Gastrocnemius medialis (tissue), 4 donors: ENCODE results near the gene OR52W1. TPM values are rescaled to one million over a fixed set of nuclear protein-coding genes. Genes with fewer than 3 reads are reported as not detected.

Experiments
- ATAC-seq, 2 donors: fragments of 150-250 bp; one replicate each; pipeline ENCODE4 v1.9.1; 2016
- DNase-seq, 2 donors: peaks; one replicate each; pipeline ENCODE4 v3.0.0-alpha.2; 2019
- H3K27ac ChIP-seq, 4 donors: fragments of 200-600 bp; sonication (generic); 1 replicate in 1 of 4; 2 replicates in 3 of 4; pipeline ENCODE4 v1.5.1; 2016 to 2018; ENCODE audit warnings: mild to moderate bottlenecking in 2 of 4, moderate library complexity in 1 of 4
- H3K27me3 ChIP-seq, 3 donors: fragments of 200-600 bp; sonication (generic) in 2 of 3; 1 replicate in 1 of 3; 2 replicates in 2 of 3; pipeline versions ENCODE4 v1.5.1 to v1.6.0; 2016 to 2019; ENCODE audit warnings: mild to moderate bottlenecking in 1 of 3, moderate library complexity in 1 of 3
- H3K36me3 ChIP-seq, 2 donors: fragments of 200-600 bp; sonication (generic) in 1 of 2; one replicate each; pipeline ENCODE4 v1.5.1; 2017 to 2018
- H3K4me1 ChIP-seq, 2 donors: fragments of 200-600 bp; sonication (generic) in 1 of 2; one replicate each; pipeline ENCODE4 v1.5.1; 2016 to 2017; ENCODE audit warnings: mild to moderate bottlenecking in 2 of 2
- H3K4me3 ChIP-seq, 4 donors: fragments of 200-600 bp; sonication (generic) in 3 of 4; 1 replicate in 1 of 4; 2 replicates in 3 of 4; pipeline ENCODE4 v1.5.1; 2016 to 2019; ENCODE audit warnings: mild to moderate bottlenecking in 2 of 4
- H3K9me3 ChIP-seq, 3 donors: fragments of 200-600 bp; sonication (generic) in 2 of 3; 1 replicate in 1 of 3; 2 replicates in 2 of 3; pipeline ENCODE4 v1.5.1; 2016 to 2019
- POLR2A ChIP-seq, 2 donors: fragments of 450-650 bp; IDR thresholded peaks; one replicate each; pipeline ENCODE4 v1.6.1; 2017; ENCODE audit warnings: antibody characterized with exemption in 2 of 2, mild to moderate bottlenecking in 2 of 2, moderate library complexity in 2 of 2
- in situ Hi-C, 4 donors: fragments of 200-750 bp; cut with MboI; loops; one replicate each; pipeline versions ENCODE4 v1.15.0 to v1.8.0; 2017; ENCODE audit warnings: low sequenced_read_pairs in 4 of 4
- intact Hi-C: fragments of 100-400 bp; cut with DNase I; formaldehyde crosslinking; loops from one replicate; pipeline ENCODE4 v1.15.1; 2023; ENCODE audit warnings: low total_unique reads
- total RNA-seq, 4 donors: library from RNA; depleted of rRNA; stranded (reverse); fragments of >200 nt; gene quantifications; one replicate each; pipeline versions ENCODE4 v1.1.0 to v1.2.3, GENCODE V29; 2016
- TF ChIP-seq, protein P1 (sequence below), 5 experiments: fragments of 450-650 bp in 3 of 5; fragments of 200-600 bp in 2 of 5; sonication (generic) in 2 of 5; IDR thresholded peaks in 4 of 5; conservative IDR thresholded peaks in 1 of 5; 1 replicate in 4 of 5; 2 replicates in 1 of 5; pipeline ENCODE4 v1.5.1; 2016 to 2019; ENCODE audit warnings: antibody characterized with exemption in 5 of 5, mild to moderate bottlenecking in 3 of 5, moderate library complexity in 3 of 5

Gene OR52W1
- total RNA-seq, 4 donors from 2014 or later: not detected

DNA sequence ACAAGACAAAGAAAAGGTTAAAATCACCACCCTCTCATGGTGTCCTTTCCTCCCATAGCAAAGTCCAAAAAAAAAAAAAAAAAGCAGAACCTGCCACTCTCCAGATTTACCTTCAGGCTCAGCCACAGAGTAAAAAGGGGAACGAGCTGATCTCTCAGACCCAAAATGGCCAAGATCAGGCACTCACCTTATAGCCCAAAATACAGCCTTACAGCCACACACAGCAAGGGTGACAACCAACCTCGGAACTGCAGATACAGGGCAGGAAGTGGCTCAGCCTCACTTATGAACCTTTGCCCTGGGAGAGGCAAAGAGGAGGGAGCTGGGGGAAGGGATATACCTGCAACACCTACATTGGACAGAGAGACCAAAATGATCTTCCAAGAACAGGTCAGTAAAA is 30.9 kb downstream of the OR52W1 start:
- Histone ChIP-seq H3K4me1 (peaks cover 18 to 25% of the 10 kb centered on the region in 2 donors), H3K27ac (no peak overlapping the region), H3K9me3 (no peaks in the 10 kb centered on the region), H3K4me3 (no peak overlapping the region), H3K36me3 (no peaks in the 10 kb centered on the region), H3K27me3 (no peaks in the 10 kb centered on the region)
- TF ChIP-seq POLR2A (IDR thresholded peaks at IDR 0.05): no peak
- TF ChIP-seq, protein P1, sequence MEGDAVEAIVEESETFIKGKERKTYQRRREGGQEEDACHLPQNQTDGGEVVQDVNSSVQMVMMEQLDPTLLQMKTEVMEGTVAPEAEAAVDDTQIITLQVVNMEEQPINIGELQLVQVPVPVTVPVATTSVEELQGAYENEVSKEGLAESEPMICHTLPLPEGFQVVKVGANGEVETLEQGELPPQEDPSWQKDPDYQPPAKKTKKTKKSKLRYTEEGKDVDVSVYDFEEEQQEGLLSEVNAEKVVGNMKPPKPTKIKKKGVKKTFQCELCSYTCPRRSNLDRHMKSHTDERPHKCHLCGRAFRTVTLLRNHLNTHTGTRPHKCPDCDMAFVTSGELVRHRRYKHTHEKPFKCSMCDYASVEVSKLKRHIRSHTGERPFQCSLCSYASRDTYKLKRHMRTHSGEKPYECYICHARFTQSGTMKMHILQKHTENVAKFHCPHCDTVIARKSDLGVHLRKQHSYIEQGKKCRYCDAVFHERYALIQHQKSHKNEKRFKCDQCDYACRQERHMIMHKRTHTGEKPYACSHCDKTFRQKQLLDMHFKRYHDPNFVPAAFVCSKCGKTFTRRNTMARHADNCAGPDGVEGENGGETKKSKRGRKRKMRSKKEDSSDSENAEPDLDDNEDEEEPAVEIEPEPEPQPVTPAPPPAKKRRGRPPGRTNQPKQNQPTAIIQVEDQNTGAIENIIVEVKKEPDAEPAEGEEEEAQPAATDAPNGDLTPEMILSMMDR (IDR thresholded peaks at IDR 0.05 in 4 of 5, conservative IDR thresholded peaks at IDR 0.05 in 1 of 5): no peak
- in situ Hi-C loops (loop anchor here (10.0 to 25.0 kb wide), 3 partner anchors 132 to 385 kb away; partner anchors contain the start of genes ARFIP2 (in 3 of the 4), DNHD1 (in 3 of the 4), TIMM10B (in 3 of the 4) and TAF10 (in 1 of the 4)), intact Hi-C loops (loop anchor here (10.0 kb wide), 1 partner anchor 375 kb away; the partner anchor contains the start of genes ILK and RRP8)
- ATAC-seq (no peak), DNase-seq (no peak)

DNA sequence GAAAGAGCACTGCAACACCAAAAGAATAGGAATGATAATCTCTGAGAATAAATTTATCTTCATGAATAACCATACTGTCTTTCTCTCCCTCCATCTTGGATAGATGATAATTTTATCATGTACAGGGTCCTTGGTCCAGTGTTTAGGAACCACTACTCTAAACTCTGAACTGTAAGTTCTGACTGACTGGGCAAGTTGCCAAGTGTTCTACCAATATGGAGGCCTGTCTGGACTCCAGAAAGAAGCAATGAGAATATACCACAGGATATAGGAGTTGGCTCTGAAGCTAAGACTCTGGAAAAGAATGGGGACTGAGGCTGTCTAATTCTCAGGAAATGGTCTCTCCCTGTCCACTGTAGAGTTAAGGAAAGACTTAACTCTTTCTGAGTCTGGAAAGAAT is 33.9 kb downstream of the OR52W1 start:
- Histone ChIP-seq H3K4me1 (peaks cover 14 to 24% of the 10 kb centered on the region in 2 donors), H3K9me3 (no peaks in the 10 kb centered on the region), H3K27me3 (no peaks in the 10 kb centered on the region), H3K27ac (no peak overlapping the region), H3K36me3 (no peaks in the 10 kb centered on the region), H3K4me3 (no peak overlapping the region)
- intact Hi-C loops (loop anchor here (10.0 kb wide), 1 partner anchor 372 kb away; the partner anchor contains the start of genes ILK and RRP8), in situ Hi-C loops (loop anchor here (10.0 to 25.0 kb wide), 3 partner anchors 129 to 382 kb away; partner anchors contain the start of genes ARFIP2 (in 3 of the 4), DNHD1 (in 3 of the 4), TIMM10B (in 3 of the 4) and TAF10 (in 1 of the 4))
- TF ChIP-seq, protein P1 (IDR thresholded peaks at IDR 0.05 in 4 of 5, conservative IDR thresholded peaks at IDR 0.05 in 1 of 5): no peak
- no peak for TF ChIP-seq POLR2A (IDR thresholded peaks at IDR 0.05)
- DNase-seq (no peak), ATAC-seq (no peak)

DNA sequence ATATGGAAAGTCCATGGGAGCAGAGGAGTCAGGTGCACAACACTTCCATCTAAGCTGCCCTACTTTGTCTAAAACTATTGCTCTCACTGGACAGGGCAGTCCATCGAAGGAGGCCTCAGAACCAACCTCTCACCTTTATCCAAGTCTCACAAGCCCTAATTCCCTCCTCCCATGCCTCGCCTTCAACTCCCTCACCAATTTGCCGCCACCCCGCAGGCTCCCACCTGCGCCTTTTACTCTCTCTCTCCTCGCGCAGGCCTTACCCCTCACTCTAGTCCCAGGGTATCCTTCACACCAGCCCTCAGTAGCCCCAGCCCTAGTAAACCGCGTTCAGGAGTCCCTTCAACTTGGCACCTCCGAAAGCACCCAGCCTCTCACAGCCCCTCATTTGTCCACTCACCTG is 35.0 kb downstream of the OR52W1 start:
- peak overlapping the region; percentile 73 to 79 (median 76) for H3K4me3 ChIP-seq
- H3K4me1 ChIP-seq: peaks cover 14 to 24% of the 10 kb centered on the region in 2 donors
- H3K27me3 ChIP-seq: no peaks in the 10 kb centered on the region
- intact Hi-C loops: loop anchor here (1.0 to 10.0 kb wide), 3 partner anchors 85 to 371 kb away; partner anchors contain the start of genes ILK and RRP8
- no peak for TF ChIP-seq POLR2A (IDR thresholded peaks at IDR 0.05)
- TF ChIP-seq, protein P1 (IDR thresholded peaks at IDR 0.05 in 4 of 5, conservative IDR thresholded peaks at IDR 0.05 in 1 of 5): no peak
- in situ Hi-C loops: loop anchor here (10.0 to 25.0 kb wide), 3 partner anchors 128 to 381 kb away; partner anchors contain the start of genes ARFIP2 (in 3 of the 4), DNHD1 (in 3 of the 4), TIMM10B (in 3 of the 4) and TAF10 (in 1 of the 4)
- DNase-seq: no peak
- ATAC-seq: peak in 1 of 2 donors; percentile 13
- H3K27ac ChIP-seq: peak overlapping the region; percentile 81 to 88 (median 86)
- no peaks in the 10 kb centered on the region for H3K36me3 ChIP-seq
- no peaks in the 10 kb centered on the region for H3K9me3 ChIP-seq

DNA sequence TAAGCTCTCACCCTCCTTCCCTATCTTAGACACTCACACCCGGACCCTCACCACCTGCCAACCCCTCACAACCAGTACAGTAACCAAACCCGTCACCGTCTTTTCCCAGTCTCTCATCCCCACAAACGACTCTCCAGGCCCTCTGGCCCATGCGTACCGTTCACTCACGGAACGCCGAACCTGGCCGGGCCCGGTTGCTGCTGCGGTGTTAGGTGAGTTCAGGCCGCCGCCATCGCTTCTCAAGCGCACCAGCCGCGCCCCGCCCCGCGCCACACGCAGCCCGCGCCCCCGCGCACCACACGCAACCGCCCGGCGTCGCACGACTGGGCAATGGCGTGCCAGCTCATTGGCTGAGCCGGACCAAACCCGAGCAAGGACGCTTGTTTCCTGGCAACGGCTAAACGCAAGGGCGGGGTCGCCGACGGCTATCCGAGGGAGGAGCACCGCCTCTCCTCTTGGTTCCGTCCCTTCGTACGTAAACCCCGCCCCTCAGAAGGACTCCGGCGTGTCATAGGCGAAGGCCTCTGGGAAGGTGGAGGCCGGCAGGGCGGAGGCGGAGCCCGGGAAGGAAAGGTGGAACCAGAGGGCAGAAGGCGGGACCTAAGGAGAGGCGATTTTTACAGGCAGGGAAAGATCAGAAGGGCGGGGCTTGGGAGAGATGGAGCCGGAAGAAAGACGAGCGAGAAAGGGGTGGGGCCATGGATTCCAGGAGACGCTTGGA is 35.5 kb downstream of the OR52W1 start, which contains the start of gene FHIP1B:
Gene FHIP1B (minus strand): TSS at position 250 of the 721 bp plus-strand sequence. CDS start 10,120 bp downstream, outside the sequence.
- no peaks in the 10 kb centered on the region for H3K9me3 ChIP-seq
- H3K27me3 ChIP-seq: no peaks in the 10 kb centered on the region
- DNase-seq (peak; percentile 100), ATAC-seq (peak; percentile 96 to 98)
- H3K27ac ChIP-seq: peak within 1 kb of the TSS; percentile 81 to 88 (median 86)
- intact Hi-C loops: loop anchor here (1.0 to 10.0 kb wide), 4 partner anchors 85 to 370 kb away; partner anchors contain the start of genes ARFIP2, ILK, RRP8 and TIMM10B
- H3K4me3 ChIP-seq: peak within 1 kb of the TSS; percentile 73 to 79 (median 76)
- in situ Hi-C loops: loop anchor here (10.0 to 25.0 kb wide), 3 partner anchors 128 to 380 kb away; partner anchors contain the start of genes ARFIP2 (in 3 of the 4), DNHD1 (in 3 of the 4), TIMM10B (in 3 of the 4) and TAF10 (in 1 of the 4)
- H3K36me3 ChIP-seq: no peaks in the 10 kb centered on the region
- peak; percentile 47 to 60 for TF ChIP-seq POLR2A (IDR thresholded peaks at IDR 0.05)
- TF ChIP-seq, protein P1 (IDR thresholded peaks at IDR 0.05 in 4 of 5, conservative IDR thresholded peaks at IDR 0.05 in 1 of 5): no peak
- H3K4me1 ChIP-seq: peaks cover 14 to 24% of the 10 kb centered on the region in 2 donors
